Endodermal cell (in vitro differentiated cells): Measurements from ENCODE around the gene TTC9B. TPM values are rescaled to one million over a fixed set of nuclear protein-coding genes. Genes with fewer than 3 reads are reported as not detected.

Source experiments
- DNase-seq: peaks from one replicate; pipeline ENCODE4 v3.0.0-alpha.2; 2017
- H3K27ac ChIP-seq: 2 replicates; pipeline ENCODE4 v1.5.1; 2013; ENCODE audit warnings: mild to moderate bottlenecking, low read depth, low read length, moderate library complexity
- H3K27me3 ChIP-seq: 2 replicates; pipeline ENCODE4 v1.6.1; 2013; ENCODE audit warnings: mild to moderate bottlenecking, low read length, moderate library complexity; ENCODE audit not compliant: insufficient read depth, control insufficient read depth, poor library complexity, severe bottlenecking
- H3K36me3 ChIP-seq: 2 replicates; pipeline ENCODE4 v1.7.0; 2013; ENCODE audit warnings: mild to moderate bottlenecking, low read length, moderate library complexity; ENCODE audit not compliant: control insufficient read depth, insufficient read depth
- H3K4me1 ChIP-seq: one replicate; pipeline ENCODE4 v1.7.0; 2013; ENCODE audit warnings: low read length; ENCODE audit not compliant: control insufficient read depth, insufficient read depth
- H3K4me3 ChIP-seq: 2 replicates; pipeline ENCODE4 v1.5.1; 2013; ENCODE audit warnings: mild to moderate bottlenecking, low read length, moderate library complexity
- H3K9ac ChIP-seq: 2 replicates; pipeline ENCODE4 v1.6.1; 2013; ENCODE audit warnings: mild to moderate bottlenecking, low read length, moderate library complexity; ENCODE audit not compliant: poor library complexity, severe bottlenecking; ENCODE audit errors: extremely low read depth
- H3K9me3 ChIP-seq: 2 replicates; pipeline ENCODE4 v1.6.1; 2013; ENCODE audit warnings: mild to moderate bottlenecking, low read length, moderate library complexity; ENCODE audit not compliant: control insufficient read depth
- H3K27ac Mint-ChIP-seq: 2 replicates; pipeline ENCODE4 v1.8.0; 2020; ENCODE audit warnings: mixed read lengths
- H3K27me3 Mint-ChIP-seq: 2 replicates; pipeline ENCODE4 v1.8.0; 2021; ENCODE audit warnings: mild to moderate bottlenecking, mixed read lengths; ENCODE audit not compliant: insufficient read depth
- H3K36me3 Mint-ChIP-seq: 2 replicates; pipeline ENCODE4 v1.8.0; 2020; ENCODE audit warnings: low read depth, mixed read lengths
- H3K4me1 Mint-ChIP-seq: 2 replicates; pipeline ENCODE4 v1.8.0; 2020; ENCODE audit warnings: mixed read lengths
- H3K4me3 Mint-ChIP-seq: 2 replicates; pipeline ENCODE4 v1.8.0; 2020; ENCODE audit warnings: mild to moderate bottlenecking, moderate library complexity, mixed read lengths
- H3K9me3 Mint-ChIP-seq: 2 replicates; pipeline ENCODE4 v1.8.0; 2020; ENCODE audit warnings: mild to moderate bottlenecking, mixed read lengths
- CTCF ChIP-seq: fragments of 200-600 bp; sonication (generic); conservative IDR thresholded peaks from 2 replicates; pipeline ENCODE4 v1.5.0; 2021; ENCODE audit warnings: antibody characterized with exemption, mild to moderate bottlenecking
- WGBS, 2 experiments: methylation state at CpG; one replicate each; pipeline versions ENCODE4 v1.1.5 to v1.1.7; 2013; ENCODE audit warnings: missing lambda C conversion rate in 2 of 2, mixed read lengths in 1 of 2; ENCODE audit not compliant: insufficient coverage in 1 of 2, insufficient read length in 1 of 2; 5-methylcytosine and 5-hydroxymethylcytosine counted together
- total RNA-seq, 2 donors: library from RNA; stranded (reverse); fragmentation: NEBNext Ultra II Directional in 1 of 2; extraction: Animal tissue kit (Norgen Biotek cat#: 25700) in 1 of 2; gene quantifications; 2 replicates in 1 of 2; 3 replicates in 1 of 2; pipeline ENCODE4 v1.2.1, GENCODE V29; 2021

Gene TTC9B
- total RNA-seq, 2 donors from 2014 or later = not detected

DNA sequence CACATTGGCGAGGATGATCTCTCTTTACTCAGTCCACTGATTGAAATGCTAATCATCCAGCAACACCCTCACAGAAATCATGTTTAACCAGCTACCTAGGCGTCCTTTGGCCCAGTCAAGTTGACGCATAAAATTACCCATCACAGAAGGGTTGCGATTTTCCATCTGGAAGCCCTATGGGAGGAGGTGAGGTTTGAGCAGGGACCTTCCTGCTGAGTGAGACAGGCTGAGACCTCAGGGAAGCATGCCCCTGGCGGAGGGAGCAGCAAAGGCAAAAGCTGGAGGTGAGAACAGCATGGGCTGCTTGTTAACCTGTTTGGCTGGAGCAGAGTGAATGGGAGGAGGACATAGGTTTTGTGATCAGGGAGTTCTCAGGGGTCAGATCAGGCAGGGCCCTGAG lies 7.3 kb downstream of the TTC9B start:
- Histone ChIP-seq H3K4me1 (no peaks in the 10 kb centered on the region), H3K27me3 (no peaks in the 10 kb centered on the region), H3K36me3 (peaks cover 8% of the 10 kb centered on the region), H3K27ac (no peak overlapping the region), H3K4me3 (no peak overlapping the region), H3K9me3 (no peaks in the 10 kb centered on the region), H3K9ac (no peak overlapping the region)
- H3K36me3 Mint-ChIP-seq = peaks cover 44% of the 10 kb centered on the region
- no peak overlapping the region for H3K4me3 Mint-ChIP-seq
- no peaks in the 10 kb centered on the region for H3K4me1 Mint-ChIP-seq
- peaks cover 2% of the 10 kb centered on the region for H3K27me3 Mint-ChIP-seq
- 73 to 91% methylated on average over 4 to 5 of the region's 5 CpGs for WGBS, 2 experiments
- peak; percentile 74 for DNase-seq
- no peak overlapping the region for H3K27ac Mint-ChIP-seq
- peak; percentile 57 for TF ChIP-seq CTCF
- H3K9me3 Mint-ChIP-seq = no peaks in the 10 kb centered on the region

DNA sequence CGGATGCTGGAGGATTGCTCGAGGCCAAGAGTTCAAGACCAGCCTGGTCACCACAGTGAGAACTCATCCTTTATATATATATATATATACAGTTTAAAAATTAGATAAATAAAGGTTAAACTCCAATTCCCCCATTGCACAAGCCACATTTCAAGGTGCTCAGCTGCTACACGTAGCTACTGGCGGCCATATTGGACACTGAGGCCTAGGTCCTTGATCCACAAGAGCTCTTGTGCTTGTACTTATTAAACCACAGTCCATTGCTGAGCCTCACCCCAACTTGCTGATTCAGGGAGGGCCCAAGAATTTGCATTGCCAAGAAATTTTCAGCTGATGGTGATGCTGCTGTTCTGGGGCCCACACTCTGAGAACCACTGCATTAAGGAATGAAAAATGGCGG lies 9.6 kb downstream of the TTC9B start:
- H3K27me3 Mint-ChIP-seq = no peaks in the 10 kb centered on the region
- H3K27me3 ChIP-seq = no peaks in the 10 kb centered on the region
- no peaks in the 10 kb centered on the region for H3K4me1 ChIP-seq
- no peak overlapping the region for H3K27ac ChIP-seq
- no peaks in the 10 kb centered on the region for H3K4me1 Mint-ChIP-seq
- H3K27ac Mint-ChIP-seq = no peak overlapping the region
- H3K9me3 Mint-ChIP-seq = no peaks in the 10 kb centered on the region
- peaks cover 52% of the 10 kb centered on the region for H3K36me3 Mint-ChIP-seq
- peaks cover 8% of the 10 kb centered on the region for H3K36me3 ChIP-seq
- WGBS, 2 experiments = 99 to 100% methylated on average over 3 to 4 of the region's 5 CpGs
- TF ChIP-seq CTCF = no peak
- DNase-seq = no peak
- no peak overlapping the region for H3K4me3 ChIP-seq
- H3K9ac ChIP-seq = no peak overlapping the region
- no peaks in the 10 kb centered on the region for H3K9me3 ChIP-seq
- H3K4me3 Mint-ChIP-seq = no peak overlapping the region

DNA sequence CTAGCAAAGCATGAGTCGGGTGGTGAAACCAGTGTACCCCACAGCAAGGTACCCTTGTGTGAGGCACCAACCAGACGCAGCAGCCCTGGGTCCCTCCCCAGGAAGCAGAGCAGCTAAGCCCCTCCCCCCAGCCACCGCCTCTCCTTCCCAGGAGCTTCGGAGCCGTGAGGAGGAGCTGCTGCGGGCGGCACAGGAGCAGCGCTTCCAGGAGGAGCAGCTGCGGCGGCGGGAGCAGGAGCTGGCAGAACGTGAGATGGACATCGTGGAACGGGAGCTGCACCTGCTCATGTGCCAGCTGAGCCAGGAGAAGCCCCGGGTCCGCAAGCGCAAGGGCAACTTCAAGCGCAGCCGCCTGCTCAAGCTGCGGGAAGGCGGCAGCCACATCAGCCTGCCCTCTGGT lies 12.4 kb downstream of the TTC9B start:
- no peak overlapping the region for H3K27ac ChIP-seq
- WGBS, 2 experiments = 92 to 94% methylated on average over 12 to 21 of the region's 21 CpGs
- no peaks in the 10 kb centered on the region for H3K9me3 ChIP-seq
- no peaks in the 10 kb centered on the region for H3K4me1 ChIP-seq
- no peak overlapping the region for H3K9ac ChIP-seq
- H3K27ac Mint-ChIP-seq = no peak overlapping the region
- no peaks in the 10 kb centered on the region for H3K4me1 Mint-ChIP-seq
- H3K9me3 Mint-ChIP-seq = no peaks in the 10 kb centered on the region
- H3K27me3 ChIP-seq = no peaks in the 10 kb centered on the region
- H3K27me3 Mint-ChIP-seq = no peaks in the 10 kb centered on the region
- DNase-seq = no peak
- TF ChIP-seq CTCF = no peak
- peaks cover 6% of the 10 kb centered on the region for H3K36me3 ChIP-seq
- peaks cover 49% of the 10 kb centered on the region for H3K36me3 Mint-ChIP-seq
- H3K4me3 Mint-ChIP-seq = no peak overlapping the region
- H3K4me3 ChIP-seq = no peak overlapping the region
